ENCODE results near the gene PMM1. TPM values are rescaled to one million over a fixed set of nuclear protein-coding genes. Genes with fewer than 3 reads are reported as not detected.
"Not testable (repeated sequence)": the region's sequence is repeated elsewhere in the genome, so short reads cannot be mapped to it uniquely, and the experiment has no call there.

PMM1 gene
- polyA plus RNA-seq, 4 donors = 52.2 to 61.5 (median 53.3) TPM

GRCh38 chr22:41565403-41566054, 24.1 kb downstream of the PMM1 start:
- DNase-seq (ENCODE audit: low read depth in 4 of 4, low spot score in 2 of 4) = no peak

GRCh38 chr22:41564563-41564962, 25.1 kb downstream of the PMM1 start:
- DNase-seq (ENCODE audit: low read depth in 4 of 4, low spot score in 2 of 4) = no peak

DNA sequence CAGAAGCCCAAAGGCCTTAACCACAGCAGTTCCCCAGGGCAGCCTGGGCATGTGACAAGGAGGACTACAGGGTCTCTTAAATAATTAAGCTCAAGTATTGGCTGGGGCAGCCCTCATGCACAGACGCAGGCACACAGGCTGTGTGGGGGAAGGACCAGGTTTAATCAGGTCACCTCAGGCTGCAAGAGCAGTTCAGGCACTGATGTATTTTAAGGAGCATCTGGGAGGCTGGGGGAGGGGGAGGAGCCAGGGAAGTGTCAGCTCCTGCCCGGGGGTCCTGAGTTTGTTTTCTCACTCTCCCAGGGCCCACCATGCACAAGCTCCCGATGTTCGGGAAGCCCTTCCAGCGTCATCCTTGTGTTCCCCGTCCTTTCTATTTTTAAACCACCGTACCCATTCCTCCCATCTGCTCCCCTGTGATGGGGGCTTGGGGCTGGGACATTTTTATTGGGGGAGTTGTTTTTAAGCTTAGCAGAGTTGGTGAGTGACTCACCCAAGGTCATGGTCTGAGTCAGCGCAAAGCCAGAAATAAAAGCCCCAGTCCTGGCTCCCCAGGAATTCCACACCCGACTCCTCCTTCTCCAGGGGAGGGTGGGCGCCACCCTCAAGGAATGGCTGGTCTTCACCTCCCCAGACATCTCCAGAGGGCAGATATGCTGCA, 26.5 kb downstream of the PMM1 start:
- DNase-seq (ENCODE audit: low read depth in 4 of 4, low spot score in 2 of 4) = no peak

- no peak for DNase-seq (ENCODE audit: low read depth in 4 of 4, low spot score in 2 of 4)
These were observed 27.2 kb downstream of the PMM1 start for GRCh38 chr22:41562461-41562860.

GRCh38 chr22:41561788-41562187, 27.9 kb downstream of the PMM1 start:
- DNase-seq (ENCODE audit: low read depth in 4 of 4, low spot score in 2 of 4) = no peak

DNA sequence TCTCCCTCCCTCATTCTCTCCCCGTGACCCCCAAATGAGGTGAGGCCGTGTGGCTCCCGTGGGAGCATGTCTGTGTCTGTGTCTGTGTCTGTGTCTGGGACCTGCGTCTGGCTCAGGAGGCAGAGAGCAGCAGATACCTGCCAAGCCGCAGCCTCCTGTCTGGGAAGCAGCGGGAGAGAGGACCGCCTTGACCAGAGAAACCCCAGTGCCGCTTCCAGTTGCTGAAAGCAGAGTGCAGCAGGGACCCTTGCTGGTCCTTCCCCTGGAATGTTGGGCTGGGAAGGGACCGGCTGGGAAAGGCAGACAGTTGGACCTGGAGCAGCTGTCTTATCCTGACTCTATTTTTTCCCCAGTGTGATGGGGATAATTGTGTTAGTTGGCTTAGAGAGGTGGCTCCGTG, 28.3 kb downstream of the PMM1 start:
- no peak for DNase-seq (ENCODE audit: low read depth in 4 of 4, low spot score in 2 of 4)

GRCh38 chr22:41560095-41560471, 29.6 kb downstream of the PMM1 start:
- no peak for DNase-seq (ENCODE audit: low read depth in 4 of 4, low spot score in 2 of 4)

GRCh38 chr22:41558241-41558630, 31.4 kb downstream of the PMM1 start:
- DNase-seq (ENCODE audit: low read depth in 4 of 4, low spot score in 2 of 4) = not testable (repeated sequence)

- no peak for DNase-seq (ENCODE audit: low read depth in 4 of 4, low spot score in 2 of 4)
These were observed 32.0 kb downstream of the PMM1 start for GRCh38 chr22:41557401-41558240.

- DNase-seq (ENCODE audit: low read depth in 4 of 4, low spot score in 2 of 4) = no peak
These were observed 33.1 kb downstream of the PMM1 start for GRCh38 chr22:41556561-41556960.

GRCh38 chr22:41555325-41555982, 34.2 kb downstream of the PMM1 start:
- DNase-seq (ENCODE audit: low read depth in 4 of 4, low spot score in 2 of 4) = no peak

DNA sequence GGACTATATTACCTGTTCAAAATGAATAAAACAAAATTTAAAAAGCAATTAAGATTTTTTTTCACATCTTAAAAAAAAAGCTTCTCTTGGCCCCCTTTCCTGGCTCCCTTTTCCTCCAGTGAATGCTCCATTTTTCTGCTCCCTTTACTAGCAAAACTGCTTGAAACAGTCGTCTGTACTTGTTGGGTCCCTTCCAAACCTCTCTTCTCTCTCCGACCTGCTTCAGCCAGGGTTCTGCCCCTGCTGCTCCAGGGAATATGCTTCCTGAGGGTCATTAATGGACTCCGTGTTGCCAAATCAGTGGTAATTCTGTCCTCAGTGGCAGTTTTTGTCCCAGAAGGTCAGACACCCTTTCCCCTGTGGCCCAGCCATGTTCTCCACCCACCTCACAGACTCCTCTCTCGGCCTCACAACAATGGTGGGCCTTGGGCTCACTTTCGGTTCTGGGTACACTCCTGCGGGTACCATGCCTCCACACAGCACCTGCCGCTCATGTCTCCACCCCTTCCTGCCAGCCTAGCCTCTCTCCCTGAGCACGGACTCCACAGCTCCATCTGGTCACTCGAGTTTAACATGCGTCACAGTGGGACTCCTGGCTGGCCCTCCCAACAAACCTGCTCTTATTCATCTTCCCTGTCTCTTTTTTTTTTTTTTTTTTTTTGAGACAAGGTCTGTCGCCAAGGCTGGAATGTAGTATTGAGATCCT, 37.6 kb downstream of the PMM1 start:
- DNase-seq (ENCODE audit: low read depth in 4 of 4, low spot score in 2 of 4) = no peak

GRCh38 chr22:41550952-41551491, 38.6 kb downstream of the PMM1 start:
- DNase-seq (ENCODE audit: low read depth in 4 of 4, low spot score in 2 of 4) = no peak

DNA sequence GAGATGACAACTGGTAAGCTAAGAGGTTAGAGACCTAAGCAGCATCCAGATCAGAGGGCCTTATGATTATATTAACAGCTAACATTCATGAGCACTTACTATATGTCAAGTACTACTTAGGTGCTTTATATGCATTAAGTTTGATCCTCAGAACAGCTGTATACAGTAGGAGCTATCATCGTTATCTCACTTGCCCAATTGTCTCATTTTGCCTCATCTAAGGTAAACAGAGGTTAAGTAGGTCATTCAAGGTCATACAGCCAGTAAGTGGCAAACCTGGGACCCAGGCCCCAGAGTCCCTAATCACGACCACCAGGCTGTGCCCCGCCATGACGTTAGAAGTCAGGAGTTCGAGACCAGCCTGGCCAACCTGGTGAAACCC, 40.8 kb downstream of the PMM1 start:
- no peak for DNase-seq (ENCODE audit: low read depth in 4 of 4, low spot score in 2 of 4)

DNA sequence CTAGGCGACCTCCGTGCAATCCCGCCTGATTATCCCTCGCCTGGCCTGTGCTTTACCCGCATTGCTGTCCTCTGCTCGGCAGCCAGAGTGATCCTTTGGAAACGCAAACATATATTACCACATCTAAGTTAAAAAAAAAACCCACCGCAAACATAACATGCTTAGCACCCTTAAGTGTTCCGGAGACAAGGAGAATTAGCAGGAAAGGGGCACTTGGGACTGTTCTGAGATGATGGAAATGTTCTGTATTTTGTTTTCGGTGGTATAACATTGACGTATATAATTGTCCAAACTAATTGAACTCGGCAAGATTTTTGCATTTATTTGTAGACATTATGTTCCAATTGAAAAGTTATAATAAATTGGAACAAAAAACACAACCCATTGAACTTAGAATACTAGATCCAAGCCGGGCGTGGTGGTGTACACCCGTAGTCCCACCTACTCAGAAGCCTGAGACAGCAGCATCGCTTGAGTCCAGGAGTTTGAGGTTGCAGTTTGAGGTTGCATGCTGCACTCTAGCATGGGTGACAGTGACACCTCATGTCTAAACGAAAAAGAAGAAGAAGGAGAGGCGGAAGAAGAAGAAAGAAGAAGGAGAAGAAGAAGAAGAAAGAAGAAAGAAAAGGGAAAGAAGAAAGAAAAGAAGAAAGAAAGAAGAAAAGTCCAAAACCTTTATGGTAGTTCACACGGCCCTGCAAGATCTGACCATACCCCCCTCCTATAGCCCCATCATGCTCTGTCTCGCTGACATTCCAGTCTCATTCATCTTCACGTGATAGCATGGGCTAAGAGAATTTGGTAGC, 44.8 kb downstream of the PMM1 start:
- no peak for DNase-seq (ENCODE audit: low read depth in 4 of 4, low spot score in 2 of 4)

GRCh38 chr22:41543854-41544670, 45.6 kb downstream of the PMM1 start, which contains the start of gene POLR3H:
POLR3H (minus strand) TSS chr22:41544470; CDS start chr22:41544101, 369 bp downstream.
- DNase-seq (ENCODE audit: low read depth in 4 of 4, low spot score in 2 of 4) = peak; percentile 82 to 98 (median 93)

DNA sequence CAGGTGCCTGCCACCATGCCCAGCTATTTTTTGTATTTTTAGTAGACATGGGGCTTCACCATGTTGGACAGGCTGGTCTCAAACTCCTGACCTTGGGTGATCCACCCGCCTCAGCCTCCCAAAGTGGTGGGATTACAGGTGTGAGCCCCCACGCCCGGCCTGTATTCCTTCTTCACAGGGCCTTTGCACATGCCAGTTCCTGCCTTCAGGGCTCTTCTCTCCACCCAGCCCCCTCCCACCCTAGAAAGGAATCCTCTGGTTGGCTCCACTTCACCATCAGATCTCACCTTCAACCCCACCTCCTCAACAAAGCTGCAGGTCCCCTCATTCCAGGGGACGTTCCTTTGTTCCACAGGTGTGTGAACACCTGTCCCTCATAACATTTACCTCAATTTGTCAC, 47.4 kb downstream of the PMM1 start:
- no peak for DNase-seq (ENCODE audit: low read depth in 4 of 4, low spot score in 2 of 4)

DNA sequence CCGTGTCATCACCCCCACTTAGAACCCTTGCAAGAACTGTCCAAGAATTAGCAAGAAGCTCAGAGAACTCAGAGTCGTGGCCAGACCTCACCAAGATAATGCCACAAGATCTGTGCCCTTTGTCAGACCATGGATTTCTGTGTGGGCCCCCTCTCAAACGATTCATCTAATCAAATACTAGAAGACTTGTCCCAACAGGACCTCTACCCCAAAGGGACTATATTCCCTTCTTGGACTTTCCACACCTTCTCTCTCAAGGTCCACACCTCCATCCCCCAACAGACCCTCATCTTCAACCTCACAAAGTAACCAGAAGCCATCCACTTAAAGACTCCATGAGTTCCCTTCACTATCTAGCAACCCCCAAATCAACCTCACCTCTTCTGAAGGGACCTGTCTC, 48.2 kb downstream of the PMM1 start:
- no peak for DNase-seq (ENCODE audit: low read depth in 4 of 4, low spot score in 2 of 4)

Measured in left renal cortex interstitium (tissue), 4 donors.